Upper lobe of left lung (tissue), 6 donors: ENCODE measurements around the gene ARHGAP26. TPM values are rescaled to one million over a fixed set of nuclear protein-coding genes. Genes with fewer than 3 reads are reported as not detected.

Experiments used
- ATAC-seq, 2 donors: fragments of 200-7000 bp; cut with Tn5 transposase; one replicate each; pipeline ENCODE4 v1.9.1; 2022; ENCODE audit warnings: mild to moderate bottlenecking in 2 of 2, moderate library complexity in 2 of 2; ENCODE audit not compliant: low FRiP score in 2 of 2
- DNase-seq, 2 donors: peaks; one replicate each; pipeline ENCODE4 v3.0.0-alpha.2; 2019 to 2020
- H3K27ac ChIP-seq, 4 donors: fragments of 200-600 bp; sonication (generic); one replicate each; pipeline ENCODE4 v1.5.1; 2016 to 2019
- H3K27me3 ChIP-seq, 4 donors: fragments of 200-600 bp; sonication (generic); one replicate each; pipeline ENCODE4 v1.5.1; 2017 to 2019
- H3K36me3 ChIP-seq, 4 donors: fragments of 200-600 bp; sonication (generic); one replicate each; pipeline ENCODE4 v1.5.1; 2016 to 2019
- H3K4me1 ChIP-seq, 4 donors: fragments of 200-600 bp; sonication (generic); one replicate each; pipeline ENCODE4 v1.5.1; 2018 to 2019
- H3K4me3 ChIP-seq, 4 donors: fragments of 200-600 bp; sonication (generic); one replicate each; pipeline ENCODE4 v1.5.1; 2017 to 2019; ENCODE audit warnings: mild to moderate bottlenecking in 2 of 4, moderate library complexity in 1 of 4
- H3K9me3 ChIP-seq, 4 donors: fragments of 200-600 bp; sonication (generic); one replicate each; pipeline ENCODE4 v1.5.1; 2018 to 2019
- CTCF ChIP-seq, 6 experiments: fragments of 450-650 bp in 4 of 6; fragments of 200-600 bp in 2 of 6; sonication (generic) in 2 of 6; IDR thresholded peaks; one replicate each; pipeline ENCODE4 v1.5.1; 2016 to 2019; ENCODE audit warnings: antibody characterized with exemption in 6 of 6
- EP300 ChIP-seq, 4 donors: sonication (generic); formaldehyde crosslinking; IDR thresholded peaks; one replicate each; pipeline ENCODE4 v1.5.1; 2017; ENCODE audit warnings: antibody characterized with exemption in 4 of 4, control low read depth in 2 of 4
- POLR2A ChIP-seq, 4 donors: fragments of 450-650 bp; IDR thresholded peaks; one replicate each; pipeline ENCODE4 v1.5.1; 2016 to 2017; ENCODE audit warnings: antibody characterized with exemption in 4 of 4, mild to moderate bottlenecking in 2 of 4
- POLR2AphosphoS5 ChIP-seq, 2 donors: sonication (generic); formaldehyde crosslinking; IDR thresholded peaks; one replicate each; pipeline ENCODE4 v1.5.1; 2017; ENCODE audit warnings: antibody characterized with exemption in 2 of 2
- WGBS, 2 donors: methylation state at CpG; one replicate each; pipeline ENCODE4 v1.1.5; 2017 to 2018; 5-methylcytosine and 5-hydroxymethylcytosine counted together
- total RNA-seq, 6 donors: library from RNA; depleted of rRNA in 4 of 6; stranded (reverse); fragments of >200 nt in 4 of 6; gene quantifications; one replicate each; pipeline versions ENCODE4 v1.1.0 to v1.2.1, GENCODE V29; 2016 to 2021
- donor health status: DM: no; HTN: no; CAD: no; lungs with moderate emphysema.
- donor health status: DM: no; HTN: yes; CAD: no; lungs with severe emphysema.

The ARHGAP26 gene
- total RNA-seq, 6 donors from 2014 or later, result 34.9 to 90.1 (median 38.9) TPM

- peaks cover 0 to 22% (median 1%) of the 10 kb centered on the region in 4 donors for H3K36me3 ChIP-seq
- no peak overlapping the region for H3K27ac ChIP-seq
- no peaks in the 10 kb centered on the region for H3K9me3 ChIP-seq
- H3K4me1 ChIP-seq, result peaks cover 0 to 9% (median 4%) of the 10 kb centered on the region in 4 donors
- ATAC-seq (no peak), DNase-seq (no peak)
- no peak for TF ChIP-seq EP300 (IDR thresholded peaks at IDR 0.05)
- no peak for TF ChIP-seq POLR2AphosphoS5 (IDR thresholded peaks at IDR 0.05)
- TF ChIP-seq CTCF (IDR thresholded peaks at IDR 0.05), result no peak
- TF ChIP-seq POLR2A (IDR thresholded peaks at IDR 0.05), result no peak
- H3K27me3 ChIP-seq, result no peaks in the 10 kb centered on the region
- no peak overlapping the region for H3K4me3 ChIP-seq
- WGBS, 2 donors, result 93 to 97% methylated on average over 2 of the region's 2 CpGs
Measured at GRCh38 chr5:143277536-143277935, 507.4 kb downstream of the ARHGAP26 start.

Other genes starting within 250 kb of the ARHGAP26 start
- gene FGF1, start 84.3 kb upstream of the ARHGAP26 start, total RNA-seq, result 1 to 10 TPM in 1 of 6 donors, under 1 TPM in 3, not detected in 2; 0.63 to 1.3 (median 0.77) TPM